ENCODE results near the gene RNF4.

The RNF4 gene

DNA sequence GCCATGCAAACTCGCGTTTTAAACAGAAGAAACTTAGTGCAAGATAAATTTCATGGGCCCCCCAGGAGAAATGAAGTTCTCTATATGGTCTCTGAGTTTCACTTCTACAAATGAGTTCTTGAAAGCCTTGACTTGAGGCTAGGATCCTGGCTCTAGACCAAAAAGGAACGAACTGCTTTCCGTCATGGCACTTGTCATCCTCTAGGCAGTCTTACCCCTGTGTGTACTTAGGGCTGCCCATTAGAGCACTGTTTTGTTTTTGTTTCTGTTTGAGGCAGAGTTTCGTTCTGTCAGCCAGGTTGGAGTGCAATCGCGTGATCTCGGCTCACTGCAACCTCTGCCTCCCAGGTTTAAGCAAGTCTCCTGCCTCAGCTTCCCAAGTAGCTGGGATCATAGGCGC is 29.0 kb downstream of the RNF4 start:
- no peak overlapping the region for H3K14ac ChIP-seq (ENCODE audit: low read length)
- H3K27ac ChIP-seq (ENCODE audit: low read depth, low read length): no peak overlapping the region
- H3K4me1 ChIP-seq (ENCODE audit: control insufficient read depth in 1 of 2, insufficient read depth in 2 of 2, low read length in 2 of 2): no peaks in the 10 kb centered on the region
- no peak overlapping the region for H3K4me2 ChIP-seq (ENCODE audit: low read length)
- no peak overlapping the region for H2AFZ ChIP-seq (ENCODE audit: insufficient read depth, low read length, poor library complexity)
- H2BK12ac ChIP-seq (ENCODE audit: low read length): no peak overlapping the region
- no peaks in the 10 kb centered on the region for H3K79me2 ChIP-seq (ENCODE audit: control insufficient read depth, insufficient read depth, low read length, poor library complexity)
- peaks cover 53 to 61% of the 10 kb centered on the region in 2 experiments for H3K36me3 ChIP-seq (ENCODE audit: control insufficient read depth in 1 of 2, insufficient read depth in 2 of 2, low read length in 2 of 2)
- no peaks in the 10 kb centered on the region for H3K27me3 ChIP-seq (ENCODE audit: insufficient read depth, low read length)
- no peak overlapping the region for H4K91ac ChIP-seq (ENCODE audit: low read depth, low read length)
- H4K12ac ChIP-seq (ENCODE audit: low read depth, low read length): no peak overlapping the region
- no peak overlapping the region for H4K8ac ChIP-seq (ENCODE audit: low read depth, low read length)
- no peak overlapping the region for H3K23ac ChIP-seq (ENCODE audit: low read length)
- DNase-seq: peak in 1 of 2 donors; percentile 23
- H2BK5ac ChIP-seq (ENCODE audit: low read depth, low read length, poor library complexity): no peak overlapping the region
- H3K9ac ChIP-seq (ENCODE audit: low read length): no peak overlapping the region
- WGBS (ENCODE audit: extremely low coverage, insufficient coverage, insufficient read length): no CpG with 5 or more reads among the region's 9 CpGs
- H2AK5ac ChIP-seq (ENCODE audit: low read length): no peak overlapping the region
- H3K9me3 ChIP-seq (ENCODE audit: insufficient read depth, low read depth, low read length): no peaks in the 10 kb centered on the region
- no peak overlapping the region for H3K18ac ChIP-seq (ENCODE audit: low read length)
- no peak overlapping the region for H3K4me3 ChIP-seq (ENCODE audit: low read depth, low read length)
- no peak overlapping the region for H2BK120ac ChIP-seq (ENCODE audit: insufficient read depth, low read length, poor library complexity)
- no peaks in the 10 kb centered on the region for H3K79me1 ChIP-seq (ENCODE audit: low read length)
- H3K4ac ChIP-seq (ENCODE audit: low read depth, low read length): no peak overlapping the region

DNA sequence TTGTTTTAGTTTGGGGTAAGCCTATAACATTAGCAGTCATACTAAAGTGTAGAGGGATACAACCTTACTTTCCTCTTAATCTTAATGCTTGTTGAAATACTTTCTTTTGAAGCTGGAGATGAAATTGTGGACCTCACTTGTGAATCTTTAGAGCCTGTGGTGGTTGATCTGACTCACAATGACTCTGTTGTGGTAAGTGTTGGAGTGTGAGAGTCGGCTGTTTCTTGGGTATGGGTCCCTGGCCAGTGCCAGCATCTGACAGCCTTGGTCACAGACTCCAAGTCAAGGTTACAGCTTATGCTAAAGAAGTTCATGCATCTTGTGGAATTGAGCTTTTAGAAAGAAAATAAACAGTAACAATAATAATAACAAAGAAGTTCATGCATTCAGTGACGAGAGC is 31.6 kb downstream of the RNF4 start:
- DNase-seq: no peak
- no CpG with 5 or more reads among the region's 2 CpGs for WGBS (ENCODE audit: extremely low coverage, insufficient coverage, insufficient read length)
- Histone ChIP-seq H4K8ac (ENCODE audit: low read depth, low read length) (no peak overlapping the region), H3K9me3 (ENCODE audit: insufficient read depth, low read depth, low read length) (no peaks in the 10 kb centered on the region), H2BK12ac (ENCODE audit: low read length) (no peak overlapping the region), H3K9ac (ENCODE audit: low read length) (no peak overlapping the region), H3K27me3 (ENCODE audit: insufficient read depth, low read length) (no peaks in the 10 kb centered on the region), H3K4ac (ENCODE audit: low read depth, low read length) (no peak overlapping the region), H3K4me3 (ENCODE audit: low read depth, low read length) (no peak overlapping the region), H2AFZ (ENCODE audit: insufficient read depth, low read length, poor library complexity) (no peak overlapping the region), H3K14ac (ENCODE audit: low read length) (no peak overlapping the region), H4K91ac (ENCODE audit: low read depth, low read length) (no peak overlapping the region), H3K18ac (ENCODE audit: low read length) (no peak overlapping the region), H3K4me1 (ENCODE audit: control insufficient read depth in 1 of 2, insufficient read depth in 2 of 2, low read length in 2 of 2) (no peaks in the 10 kb centered on the region), H3K4me2 (ENCODE audit: low read length) (no peak overlapping the region), H3K27ac (ENCODE audit: low read depth, low read length) (no peak overlapping the region), H2AK5ac (ENCODE audit: low read length) (no peak overlapping the region), H3K36me3 (ENCODE audit: control insufficient read depth in 1 of 2, insufficient read depth in 2 of 2, low read length in 2 of 2) (peaks cover 43 to 51% of the 10 kb centered on the region in 2 experiments), H3K79me1 (ENCODE audit: low read length) (no peaks in the 10 kb centered on the region), H3K79me2 (ENCODE audit: control insufficient read depth, insufficient read depth, low read length, poor library complexity) (no peaks in the 10 kb centered on the region), H3K23ac (ENCODE audit: low read length) (no peak overlapping the region), H2BK5ac (ENCODE audit: low read depth, low read length, poor library complexity) (no peak overlapping the region), H4K12ac (ENCODE audit: low read depth, low read length) (no peak overlapping the region), H2BK120ac (ENCODE audit: insufficient read depth, low read length, poor library complexity) (no peak overlapping the region)

DNA sequence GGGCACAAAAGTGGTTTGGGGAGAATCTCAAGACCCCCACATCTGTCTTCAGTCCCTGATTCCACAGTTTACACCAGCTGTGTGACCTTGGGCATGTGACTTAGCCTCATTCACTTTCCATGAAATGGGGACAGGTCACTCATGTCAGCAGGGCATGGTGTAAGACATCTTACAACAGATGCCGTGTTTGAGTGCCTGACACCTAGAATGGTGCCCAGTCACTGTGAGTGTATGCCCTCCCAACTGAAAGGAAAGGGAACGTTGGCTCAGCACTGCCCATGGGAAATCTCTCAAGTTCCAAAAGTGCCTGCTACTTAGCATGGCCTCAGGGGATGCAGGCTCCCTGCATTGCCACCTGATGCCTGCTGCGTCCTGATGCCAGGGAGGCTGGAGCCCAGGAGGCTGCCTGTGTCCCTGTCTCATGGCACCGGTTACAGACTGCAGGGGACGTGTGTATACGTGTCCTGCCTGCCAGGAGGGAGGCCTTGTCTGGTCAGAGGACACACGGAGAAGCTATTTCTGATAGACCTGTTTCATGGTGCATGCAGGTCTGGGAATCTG is 32.2 kb downstream of the RNF4 start:
- no peak overlapping the region for H4K12ac ChIP-seq (ENCODE audit: low read depth, low read length)
- H3K27me3 ChIP-seq (ENCODE audit: insufficient read depth, low read length): no peaks in the 10 kb centered on the region
- no CpG with 5 or more reads among the region's 7 CpGs for WGBS (ENCODE audit: extremely low coverage, insufficient coverage, insufficient read length)
- peak overlapping the region; percentile 13 for H3K4me3 ChIP-seq (ENCODE audit: low read depth, low read length)
- H3K27ac ChIP-seq (ENCODE audit: low read depth, low read length): no peak overlapping the region
- H3K9me3 ChIP-seq (ENCODE audit: insufficient read depth, low read depth, low read length): no peaks in the 10 kb centered on the region
- H3K79me2 ChIP-seq (ENCODE audit: control insufficient read depth, insufficient read depth, low read length, poor library complexity): no peaks in the 10 kb centered on the region
- H3K79me1 ChIP-seq (ENCODE audit: low read length): no peaks in the 10 kb centered on the region
- H2BK120ac ChIP-seq (ENCODE audit: insufficient read depth, low read length, poor library complexity): no peak overlapping the region
- no peak overlapping the region for H3K4me2 ChIP-seq (ENCODE audit: low read length)
- no peak overlapping the region for H4K91ac ChIP-seq (ENCODE audit: low read depth, low read length)
- no peak for DNase-seq
- no peak overlapping the region for H2AFZ ChIP-seq (ENCODE audit: insufficient read depth, low read length, poor library complexity)
- no peak overlapping the region for H2BK5ac ChIP-seq (ENCODE audit: low read depth, low read length, poor library complexity)
- H2BK12ac ChIP-seq (ENCODE audit: low read length): no peak overlapping the region
- H3K23ac ChIP-seq (ENCODE audit: low read length): no peak overlapping the region
- H3K4me1 ChIP-seq (ENCODE audit: control insufficient read depth in 1 of 2, insufficient read depth in 2 of 2, low read length in 2 of 2): no peaks in the 10 kb centered on the region
- H3K4ac ChIP-seq (ENCODE audit: low read depth, low read length): no peak overlapping the region
- H3K18ac ChIP-seq (ENCODE audit: low read length): no peak overlapping the region
- H4K8ac ChIP-seq (ENCODE audit: low read depth, low read length): no peak overlapping the region
- H3K9ac ChIP-seq (ENCODE audit: low read length): no peak overlapping the region
- no peak overlapping the region for H3K14ac ChIP-seq (ENCODE audit: low read length)
- H2AK5ac ChIP-seq (ENCODE audit: low read length): no peak overlapping the region
- peaks cover 44 to 49% of the 10 kb centered on the region in 2 experiments for H3K36me3 ChIP-seq (ENCODE audit: control insufficient read depth in 1 of 2, insufficient read depth in 2 of 2, low read length in 2 of 2)

DNA sequence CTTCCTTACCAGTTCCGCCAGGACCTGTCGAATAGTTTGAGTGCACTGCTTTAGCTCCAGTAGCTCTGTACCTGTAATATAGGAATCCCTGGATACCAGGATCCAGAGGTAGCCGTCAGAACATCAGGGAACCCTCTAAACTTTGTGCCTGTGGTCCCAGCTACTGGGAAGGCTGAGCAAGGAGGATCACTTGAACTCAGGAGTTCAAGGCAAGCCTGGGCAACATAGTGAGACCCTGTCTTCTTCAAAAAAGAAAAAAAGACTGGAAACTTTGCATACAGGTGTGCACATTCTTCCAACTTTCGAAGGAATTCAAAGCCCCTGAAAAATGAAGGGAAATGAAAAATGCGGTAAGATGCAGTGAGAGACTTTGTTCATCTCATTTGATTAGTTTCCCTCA is 34.9 kb downstream of the RNF4 start:
- H3K36me3 ChIP-seq (ENCODE audit: control insufficient read depth in 1 of 2, insufficient read depth in 2 of 2, low read length in 2 of 2): peaks cover 34 to 40% of the 10 kb centered on the region in 2 experiments
- H4K91ac ChIP-seq (ENCODE audit: low read depth, low read length): no peak overlapping the region
- no peak overlapping the region for H4K12ac ChIP-seq (ENCODE audit: low read depth, low read length)
- no peak overlapping the region for H2BK5ac ChIP-seq (ENCODE audit: low read depth, low read length, poor library complexity)
- no peak overlapping the region for H2AFZ ChIP-seq (ENCODE audit: insufficient read depth, low read length, poor library complexity)
- H3K9me3 ChIP-seq (ENCODE audit: insufficient read depth, low read depth, low read length): no peaks in the 10 kb centered on the region
- no peaks in the 10 kb centered on the region for H3K4me1 ChIP-seq (ENCODE audit: control insufficient read depth in 1 of 2, insufficient read depth in 2 of 2, low read length in 2 of 2)
- no peak overlapping the region for H3K27ac ChIP-seq (ENCODE audit: low read depth, low read length)
- no peak overlapping the region for H2BK120ac ChIP-seq (ENCODE audit: insufficient read depth, low read length, poor library complexity)
- no peak overlapping the region for H3K4me2 ChIP-seq (ENCODE audit: low read length)
- H3K79me2 ChIP-seq (ENCODE audit: control insufficient read depth, insufficient read depth, low read length, poor library complexity): no peaks in the 10 kb centered on the region
- no peak overlapping the region for H2AK5ac ChIP-seq (ENCODE audit: low read length)
- no peak overlapping the region for H3K14ac ChIP-seq (ENCODE audit: low read length)
- DNase-seq: peak in 1 of 2 donors; percentile 33
- H3K23ac ChIP-seq (ENCODE audit: low read length): no peak overlapping the region
- H3K18ac ChIP-seq (ENCODE audit: low read length): no peak overlapping the region
- WGBS (ENCODE audit: extremely low coverage, insufficient coverage, insufficient read length): no CpG with 5 or more reads among the region's 5 CpGs
- H3K4ac ChIP-seq (ENCODE audit: low read depth, low read length): no peak overlapping the region
- no peak overlapping the region for H3K4me3 ChIP-seq (ENCODE audit: low read depth, low read length)
- H3K9ac ChIP-seq (ENCODE audit: low read length): no peak overlapping the region
- no peaks in the 10 kb centered on the region for H3K79me1 ChIP-seq (ENCODE audit: low read length)
- no peaks in the 10 kb centered on the region for H3K27me3 ChIP-seq (ENCODE audit: insufficient read depth, low read length)
- no peak overlapping the region for H4K8ac ChIP-seq (ENCODE audit: low read depth, low read length)
- no peak overlapping the region for H2BK12ac ChIP-seq (ENCODE audit: low read length)
